ENCODE data around the gene WDR74. TPM values are rescaled to one million over a fixed set of nuclear protein-coding genes. Genes with fewer than 3 reads are reported as not detected.

The WDR74 gene
- 11.6 and 16.4 TPM in 2 replicates for polyA plus RNA-seq

GRCh38 chr11:62839050-62839945, at the start of gene WDR74:
WDR74 (minus strand) TSS chr11:62839590; CDS start chr11:62839570, 20 bp downstream.

GRCh38 chr11:62880803-62881578, 41.6 kb upstream of the WDR74 start, which contains the start of gene SLC3A2:
SLC3A2 (plus strand) TSS chr11:62880896; CDS start chr11:62881024, 128 bp downstream.

GRCh38 chr11:62832336-62833234, 6.8 kb downstream of the WDR74 start, which contains the start of gene TEX54:
TEX54 (minus strand) TSS chr11:62832841.

GRCh38 chr11:62831520-62832335, 7.7 kb downstream of the WDR74 start, which contains the start of gene STX5:
STX5 (minus strand) TSS chr11:62832051; CDS start chr11:62831243, 808 bp downstream.

GRCh38 chr11:62805076-62805892, 34.1 kb downstream of the WDR74 start, which contains the start of gene NXF1:
NXF1 (minus strand) TSS chr11:62805440; CDS start chr11:62805356, 84 bp downstream.

GRCh38 chr11:62791501-62792201, 47.7 kb downstream of the WDR74 start, which contains the start of gene TMEM223:
TMEM223 (minus strand) TSS chr11:62792006; CDS start chr11:62791994, 12 bp downstream.

GRCh38 chr11:62787005-62787759, 52.2 kb downstream of the WDR74 start, which contains the start of gene TMEM179B:
TMEM179B (plus strand) TSS chr11:62787402; CDS start chr11:62787432, 30 bp downstream.

Other genes starting within 250 kb of the WDR74 start
- gene TUT1, start 248.1 kb downstream of the WDR74 start, polyA plus RNA-seq = 0.19 and 2.8 TPM in 2 replicates
- gene MTA2, start 237.7 kb downstream of the WDR74 start, polyA plus RNA-seq = 0.60 and 0.63 TPM in 2 replicates
- not detected in 2 replicates for gene EML3, start 226.8 kb downstream of the WDR74 start, polyA plus RNA-seq
- gene ROM1, start 226.3 kb downstream of the WDR74 start, polyA plus RNA-seq = 0.29 TPM in 1 of 2 replicates, not detected in the other
- 6.0 and 19.2 TPM in 2 replicates for gene B3GAT3, start 217.6 kb downstream of the WDR74 start, polyA plus RNA-seq
- 3.9 and 6.3 TPM in 2 replicates for gene GANAB, start 193.0 kb downstream of the WDR74 start, polyA plus RNA-seq
- 1.1 and 1.3 TPM in 2 replicates for gene INTS5, start 186.3 kb downstream of the WDR74 start, polyA plus RNA-seq
- gene C11orf98, start 174.4 kb downstream of the WDR74 start, polyA plus RNA-seq = 82.2 and 95.4 TPM in 2 replicates
- 5.4 and 7.2 TPM in 2 replicates for gene CSKMT, start 174.3 kb downstream of the WDR74 start, polyA plus RNA-seq
- gene UQCC3, start 167.9 kb downstream of the WDR74 start, polyA plus RNA-seq = 3.4 and 3.8 TPM in 2 replicates
- gene LBHD1, start 167.3 kb downstream of the WDR74 start, polyA plus RNA-seq = 2.2 TPM in 1 of 2 replicates, not detected in the other
- 29.6 and 45.3 TPM in 2 replicates for gene UBXN1, start 160.5 kb downstream of the WDR74 start, polyA plus RNA-seq
- not detected in 2 replicates for gene LRRN4CL, start 150.1 kb downstream of the WDR74 start, polyA plus RNA-seq
- gene BSCL2, start 132.2 kb downstream of the WDR74 start, polyA plus RNA-seq = 511 and 550 TPM in 2 replicates
- 926 and 1,510 TPM in 2 replicates for gene GNG3, start 131.9 kb downstream of the WDR74 start, polyA plus RNA-seq
- gene HNRNPUL2, start 112.1 kb downstream of the WDR74 start, polyA plus RNA-seq = 6.1 and 11.6 TPM in 2 replicates
- gene TTC9C, start 111.1 kb downstream of the WDR74 start, polyA plus RNA-seq = 39.6 and 42.1 TPM in 2 replicates
- gene ZBTB3, start 85.4 kb downstream of the WDR74 start, polyA plus RNA-seq = 3.5 and 3.6 TPM in 2 replicates
- gene POLR2G, start 78.0 kb downstream of the WDR74 start, polyA plus RNA-seq = 167 and 208 TPM in 2 replicates
- 0.15 and 1.2 TPM in 2 replicates for gene TAF6L, start 68.2 kb downstream of the WDR74 start, polyA plus RNA-seq
- gene TMEM179B, start 52.2 kb downstream of the WDR74 start, polyA plus RNA-seq = 19.7 and 23.2 TPM in 2 replicates
- 12.5 and 20.4 TPM in 2 replicates for gene TMEM223, start 47.6 kb downstream of the WDR74 start, polyA plus RNA-seq
- gene NXF1, start 34.1 kb downstream of the WDR74 start, polyA plus RNA-seq = 25.0 and 31.8 TPM in 2 replicates
- gene STX5, start 7.5 kb downstream of the WDR74 start, polyA plus RNA-seq = 5.0 and 5.3 TPM in 2 replicates
- gene TEX54, start 6.7 kb downstream of the WDR74 start, polyA plus RNA-seq = not detected in 2 replicates
- 27.1 and 50.5 TPM in 2 replicates for gene SLC3A2, start 41.3 kb upstream of the WDR74 start, polyA plus RNA-seq
- gene CHRM1, start 81.8 kb upstream of the WDR74 start, polyA plus RNA-seq = 5.9 TPM in 1 of 2 replicates, not detected in the other
- gene SLC22A6, start 145.4 kb upstream of the WDR74 start, polyA plus RNA-seq = not detected in 2 replicates
- not detected in 2 replicates for gene SLC22A8, start 176.3 kb upstream of the WDR74 start, polyA plus RNA-seq